Adrenal gland (tissue), 12 donors: ENCODE data around the gene NCK2. TPM values are rescaled to one million over a fixed set of nuclear protein-coding genes. Genes with fewer than 3 reads are reported as not detected.

Source experiments
- DNase-seq, 7 donors: peaks; one replicate each; pipeline ENCODE4 v3.0.0-alpha.2; 2019 to 2020
- H3K27ac ChIP-seq, 5 donors: fragments of 200-600 bp; sonication (generic) in 4 of 5; 1 replicate in 3 of 5; 2 replicates in 2 of 5; pipeline versions ENCODE4 v1.5.1 to v1.8.0; 2016 to 2020; ENCODE audit warnings: mild to moderate bottlenecking in 1 of 5
- H3K27me3 ChIP-seq: fragments of 200-600 bp; 2 replicates; pipeline ENCODE4 v1.8.0; 2021
- H3K36me3 ChIP-seq, 2 donors: fragments of 200-600 bp; replicated peaks in 1 of 2; 1 replicate in 1 of 2; 2 replicates in 1 of 2; pipeline versions ENCODE4 v1.5.1 to v1.8.0; 2018 to 2022
- H3K4me1 ChIP-seq, 2 donors: fragments of 200-600 bp; replicated peaks in 1 of 2; 1 replicate in 1 of 2; 2 replicates in 1 of 2; pipeline versions ENCODE4 v1.5.1 to v1.8.0; 2018 to 2021
- H3K4me3 ChIP-seq, 4 donors: fragments of 200-600 bp; sonication (generic) in 3 of 4; one replicate each; pipeline ENCODE4 v1.5.1; 2016 to 2018
- H3K9me3 ChIP-seq, 3 donors: fragments of 200-600 bp; sonication (generic) in 1 of 3; replicated peaks in 1 of 3; 1 replicate in 2 of 3; 2 replicates in 1 of 3; pipeline versions ENCODE4 v1.5.1 to v1.8.0; 2016 to 2021
- CTCF ChIP-seq, 6 experiments: fragments of 450-650 bp in 4 of 6; fragments of 200-600 bp in 2 of 6; sonication (generic) in 1 of 6; IDR thresholded peaks; 1 replicate in 5 of 6; 2 replicates in 1 of 6; pipeline versions ENCODE4 v1.5.1 to v1.8.0; 2016 to 2021; ENCODE audit warnings: antibody characterized with exemption in 6 of 6, mild to moderate bottlenecking in 2 of 6, moderate library complexity in 1 of 6
- POLR2A ChIP-seq, 2 donors: fragments of 450-650 bp; IDR thresholded peaks; one replicate each; pipeline ENCODE4 v1.6.1; 2017; ENCODE audit warnings: antibody characterized with exemption in 2 of 2, mild to moderate bottlenecking in 2 of 2, moderate library complexity in 1 of 2
- WGBS, 4 donors: extraction: QIAGEN DNeasy Blood & Tissue Kit in 2 of 4; methylation state at CpG; one replicate each; pipeline versions ENCODE4 v1.1.5 to v1.1.7; 2013 to 2017; 5-methylcytosine and 5-hydroxymethylcytosine counted together
- intact Hi-C, 2 donors: fragments of 100-400 bp; cut with DNase I; formaldehyde crosslinking; loops; one replicate each; pipeline versions ENCODE4 v1.14.1 to v1.15.0; 2022 to 2023
- polyA plus RNA-seq, 3 donors: library from polyadenylated mRNA; stranded (reverse); fragments of 200-250 nt in 2 of 3; fragments of 350-450 nt in 1 of 3; fragmentation: Illumina TruSeq in 1 of 3; extraction: RNeasy Lipid Tissue Mini Kit (QIAGEN cat#74804) in 1 of 3; gene quantifications; one replicate each; pipeline ENCODE4 v1.2.3, GENCODE V29; 2013 to 2014
- total RNA-seq, 9 donors: library from RNA; depleted of rRNA in 4 of 9; stranded (reverse); fragments of >200 nt in 4 of 9; fragments of 120-200 nt in 1 of 9; fragmentation: NEBNext Ultra II Directional in 1 of 9; extraction: Animal tissue kit (Norgen Biotek cat#: 25700) in 1 of 9; gene quantifications; one replicate each; pipeline versions ENCODE4 v1.1.0 to v1.2.4, GENCODE V29; 2013 to 2023
- donor health status: healthy with polysubstance abuse.
- donor health status: Bipolar disorder and iron deficiency.
- donor health status: DM: yes; HTN: yes; CAD: no.
- donor health status: DM: no; HTN: no; CAD: no.
- donor health status: DM: no; HTN: no; CAD: no.
- donor health status: DM: yes; HTN: yes; CAD: no.

Gene NCK2
- total and polyA plus RNA-seq, 12 donors: 13.7 to 56.0 (median 37.3) TPM

- Histone ChIP-seq H3K4me1 (peaks cover 0 to 27% of the 10 kb centered on the region in 2 donors), H3K27ac (no peak overlapping the region), H3K9me3 (no peaks in the 10 kb centered on the region), H3K27me3 (no peaks in the 10 kb centered on the region), H3K36me3 (no peaks in the 10 kb centered on the region), H3K4me3 (no peak overlapping the region)
- intact Hi-C loops: no loop called here
- WGBS, 4 donors: 79 to 96% (median 91%) methylated on average over 8 of the region's 8 CpGs
- DNase-seq: no peak
- TF ChIP-seq POLR2A (IDR thresholded peaks at IDR 0.05) (no peak), CTCF (IDR thresholded peaks at IDR 0.05) (no peak)
These were observed 15.5 kb downstream of the NCK2 start for GRCh38 chr2:105760191-105760590.

DNA sequence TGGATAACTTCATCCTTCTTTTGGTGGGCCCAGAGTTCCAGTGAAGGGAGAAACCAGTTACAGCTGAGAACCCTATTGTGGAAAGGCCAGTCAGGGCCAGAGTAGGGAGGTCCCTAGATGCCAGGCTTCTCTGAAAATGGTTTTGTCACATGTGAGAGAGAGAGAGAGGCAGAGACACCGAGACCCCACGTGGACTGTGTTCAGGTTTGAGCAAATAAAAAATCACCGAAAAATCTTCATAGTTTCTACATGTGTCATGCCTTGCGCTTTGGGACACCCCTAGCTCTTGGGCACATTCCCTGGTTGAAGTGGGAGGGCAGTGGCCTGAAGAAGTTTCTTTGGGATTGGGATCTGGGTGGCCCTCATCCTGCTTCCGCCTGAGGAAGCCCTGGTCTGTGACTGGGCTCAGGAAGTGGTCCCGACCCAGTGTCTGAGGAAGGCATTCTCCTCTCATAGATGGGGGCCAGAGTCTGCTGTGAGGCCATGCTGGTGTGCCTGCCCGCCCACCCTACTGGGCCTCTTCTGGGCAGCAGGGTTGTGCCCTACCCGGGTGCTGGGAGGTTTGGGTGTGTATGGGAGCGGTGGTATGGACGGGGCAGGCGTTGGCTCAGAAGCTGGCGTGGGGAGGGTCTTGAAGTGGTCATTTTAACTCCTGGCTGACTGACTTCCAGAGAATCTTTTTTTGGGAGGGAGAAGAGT, 16.1 kb downstream of the NCK2 start:
- Histone ChIP-seq H3K27me3 (no peaks in the 10 kb centered on the region), H3K9me3 (no peaks in the 10 kb centered on the region), H3K36me3 (no peaks in the 10 kb centered on the region), H3K4me3 (no peak overlapping the region), H3K27ac (no peak overlapping the region), H3K4me1 (peaks cover 0 to 21% of the 10 kb centered on the region in 2 donors)
- intact Hi-C loops: no loop called here
- 92 to 98% (median 95%) methylated on average over 9 to 12 of the region's 12 CpGs for WGBS, 4 donors
- DNase-seq: no peak
- TF ChIP-seq CTCF (IDR thresholded peaks at IDR 0.05) (no peak), POLR2A (IDR thresholded peaks at IDR 0.05) (no peak)

- Histone ChIP-seq H3K27ac (peak overlapping the region in 2 of 5 donors; percentile 5 to 20), H3K9me3 (no peaks in the 10 kb centered on the region), H3K4me1 (peaks cover 0 to 21% of the 10 kb centered on the region in 2 donors), H3K27me3 (no peaks in the 10 kb centered on the region), H3K4me3 (no peak overlapping the region), H3K36me3 (no peaks in the 10 kb centered on the region)
- whole genome bisulfite sequencing, 4 donors: 64 to 77% (median 73%) methylated on average over 9 to 11 of the region's 11 CpGs
- no peak for TF ChIP-seq POLR2A (IDR thresholded peaks at IDR 0.05)
- no peak for TF ChIP-seq CTCF (IDR thresholded peaks at IDR 0.05)
- intact Hi-C loops: no loop called here
- DNase-seq: peak in 1 of 7 donors; percentile 26
These were observed 17.3 kb downstream of the NCK2 start for GRCh38 chr2:105761931-105762515.

- peaks cover 0 to 21% of the 10 kb centered on the region in 2 donors for H3K4me1 ChIP-seq
- no peaks in the 10 kb centered on the region for H3K36me3 ChIP-seq
- H3K9me3 ChIP-seq: no peaks in the 10 kb centered on the region
- 82 to 93% (median 91%) methylated on average over 9 to 10 of the region's 10 CpGs for WGBS, 4 donors
- intact Hi-C loops: no loop called here
- H3K4me3 ChIP-seq: no peak overlapping the region
- no peak overlapping the region for H3K27ac ChIP-seq
- TF ChIP-seq POLR2A (IDR thresholded peaks at IDR 0.05) (no peak), CTCF (IDR thresholded peaks at IDR 0.05) (no peak)
- H3K27me3 ChIP-seq: no peaks in the 10 kb centered on the region
- DNase-seq: no peak
These were observed 18.4 kb downstream of the NCK2 start for GRCh38 chr2:105763076-105763475.
